Activated CD4-positive, alpha-beta T cell treated with anti-CD3 and anti-CD28 coated beads, Interleukin-2, amount 10 ng/mL, durations not matched to agents 24 days and 14 days (primary cell): ENCODE measurements around the gene ATXN7. TPM values are rescaled to one million over a fixed set of nuclear protein-coding genes. Genes with fewer than 3 reads are reported as not detected.

Experiments used
- DNase-seq: peaks from one replicate; pipeline ENCODE4 v3.0.0; 2022
- H3K27ac Mint-ChIP-seq: one replicate; pipeline ENCODE4 v1.8.0; 2022; ENCODE audit warnings: mild to moderate bottlenecking, mixed read lengths
- H3K27me3 Mint-ChIP-seq: one replicate; pipeline ENCODE4 v1.8.0; 2022; ENCODE audit warnings: mixed read lengths
- H3K36me3 Mint-ChIP-seq: one replicate; pipeline ENCODE4 v1.8.0; 2022; ENCODE audit warnings: low read depth, mild to moderate bottlenecking, mixed read lengths
- H3K4me1 Mint-ChIP-seq: one replicate; pipeline ENCODE4 v1.8.0; 2021; ENCODE audit warnings: mixed read lengths
- H3K4me3 Mint-ChIP-seq: one replicate; pipeline ENCODE4 v1.8.0; 2022; ENCODE audit warnings: mild to moderate bottlenecking, moderate library complexity, mixed read lengths
- H3K9me3 Mint-ChIP-seq: one replicate; pipeline ENCODE4 v1.8.0; 2021; ENCODE audit warnings: mixed read lengths
- intact Hi-C: fragments of 100-400 bp; cut with micrococcal nuclease; formaldehyde crosslinking; loops from one replicate; pipeline ENCODE4 v1.15.1; 2023
- total RNA-seq: library from RNA; stranded (reverse); gene quantifications from 2 replicates; pipeline ENCODE4 v1.2.3, GENCODE V29; 2022

ATXN7 gene
- total RNA-seq, 1 donor from 2014 or later, result 37.8 TPM

DNA sequence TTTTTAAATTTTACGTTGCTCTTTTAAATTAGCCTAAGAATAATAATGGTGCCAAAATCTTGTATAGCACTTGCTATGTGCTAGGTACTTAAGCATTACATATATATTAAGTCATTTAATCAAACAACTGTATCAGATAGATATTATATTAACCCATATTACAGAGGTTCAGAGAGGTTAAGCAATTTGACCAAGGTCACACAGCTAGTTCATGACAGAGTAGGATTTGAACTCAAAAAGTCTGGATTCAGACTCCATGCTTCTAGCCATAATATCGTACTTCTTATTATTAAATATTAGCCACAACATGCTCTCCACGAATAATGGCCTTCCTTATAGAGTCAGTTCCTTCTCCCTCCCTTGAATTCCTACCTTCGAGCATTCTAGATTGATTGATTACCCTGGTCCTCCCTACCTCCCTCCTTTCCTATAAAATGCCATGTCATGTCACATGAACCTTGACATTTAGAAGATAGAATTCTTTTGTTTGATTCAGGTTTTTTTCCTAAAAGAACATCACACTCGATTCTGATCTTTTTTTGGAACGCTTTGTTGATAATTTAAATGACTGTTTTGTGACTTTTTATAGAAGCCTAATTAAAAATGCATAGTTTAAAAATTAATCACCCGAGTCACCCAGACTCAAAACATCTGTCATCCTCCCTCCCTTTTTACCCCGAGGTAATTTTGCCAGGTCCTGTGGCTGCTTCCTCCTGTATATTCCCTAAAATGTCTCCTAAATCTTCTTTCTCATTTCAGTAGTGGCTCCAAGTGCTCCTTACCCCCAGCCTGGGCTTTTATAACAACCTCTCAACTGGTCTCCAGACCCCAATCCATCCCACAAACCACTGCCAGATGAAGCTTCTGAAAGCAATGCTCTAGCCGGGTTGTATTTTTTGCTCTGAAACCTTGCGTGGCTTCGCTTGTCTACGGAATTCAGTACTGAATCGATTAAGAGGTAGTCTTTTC lies 168.2 kb downstream of the ATXN7 start:
- H3K27ac Mint-ChIP-seq, result no peak overlapping the region
- no peak overlapping the region for H3K4me3 Mint-ChIP-seq
- H3K27me3 Mint-ChIP-seq, result peaks cover 49% of the 10 kb centered on the region
- DNase-seq, result no peak
- intact Hi-C loops, result no loop called here
- peaks cover 11% of the 10 kb centered on the region for H3K4me1 Mint-ChIP-seq
- H3K36me3 Mint-ChIP-seq, result no peaks in the 10 kb centered on the region
- H3K9me3 Mint-ChIP-seq, result peaks cover 8% of the 10 kb centered on the region

DNA sequence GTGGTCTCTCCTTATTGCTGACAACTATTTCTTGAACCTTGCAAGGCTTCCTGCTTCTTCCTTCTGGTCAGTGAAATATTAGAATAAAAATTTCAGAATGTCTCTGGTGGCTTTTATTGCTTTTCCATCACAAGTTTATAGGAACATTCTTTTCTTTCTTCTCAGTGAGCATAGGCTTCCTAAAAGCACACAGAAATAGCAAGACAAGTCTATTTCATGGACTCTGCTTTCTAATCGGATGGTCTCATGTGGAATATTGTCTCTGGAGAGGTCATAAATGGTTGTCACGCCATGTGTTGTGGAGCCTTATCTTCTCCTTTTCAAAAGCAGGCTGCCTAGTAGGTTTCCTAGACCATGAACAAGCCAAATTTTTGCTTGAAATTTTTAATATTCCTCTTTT lies 169.4 kb downstream of the ATXN7 start:
- H3K4me1 Mint-ChIP-seq, result peaks cover 11% of the 10 kb centered on the region
- H3K9me3 Mint-ChIP-seq, result peaks cover 8% of the 10 kb centered on the region
- intact Hi-C loops, result no loop called here
- H3K27me3 Mint-ChIP-seq, result peaks cover 41% of the 10 kb centered on the region
- no peak overlapping the region for H3K27ac Mint-ChIP-seq
- no peak for DNase-seq
- no peaks in the 10 kb centered on the region for H3K36me3 Mint-ChIP-seq
- H3K4me3 Mint-ChIP-seq, result no peak overlapping the region

GRCh38 chr3:64037084-64037483 lies 173.4 kb downstream of the ATXN7 start:
- no peak for DNase-seq
- Mint-ChIP-seq H3K9me3 (peaks cover 8% of the 10 kb centered on the region), H3K36me3 (no peaks in the 10 kb centered on the region), H3K4me1 (peaks cover 3% of the 10 kb centered on the region), H3K27ac (no peak overlapping the region), H3K4me3 (no peak overlapping the region), H3K27me3 (peaks cover 36% of the 10 kb centered on the region)
- intact Hi-C loops, result no loop called here

DNA sequence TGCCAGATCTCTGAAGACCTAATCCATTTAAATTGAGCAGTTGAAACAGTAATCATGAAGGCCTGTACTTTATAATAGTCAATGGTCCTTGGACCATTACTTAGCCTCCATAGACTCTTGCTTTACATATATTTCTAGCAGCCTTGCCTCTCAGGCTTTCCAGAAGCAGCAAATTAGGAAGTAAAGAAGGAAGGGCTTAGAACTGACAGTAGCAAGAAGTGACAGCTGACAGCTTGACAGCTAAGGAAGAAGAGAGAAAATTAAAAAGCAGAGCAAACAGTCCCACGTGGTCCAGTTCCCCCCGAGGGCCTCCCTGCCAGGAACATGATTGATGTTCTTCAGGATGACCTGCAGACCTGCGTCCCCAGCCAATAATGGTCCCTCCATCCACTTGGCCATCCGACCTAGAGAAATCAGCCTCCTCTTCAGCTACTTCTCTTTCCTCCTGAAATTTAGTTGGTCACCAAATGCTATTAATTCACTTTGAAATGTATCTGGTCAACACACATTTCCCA lies 174.6 kb downstream of the ATXN7 start:
- Mint-ChIP-seq H3K4me3 (no peak overlapping the region), H3K4me1 (peaks cover 3% of the 10 kb centered on the region), H3K27me3 (peaks cover 37% of the 10 kb centered on the region), H3K9me3 (peaks cover 8% of the 10 kb centered on the region), H3K36me3 (no peaks in the 10 kb centered on the region), H3K27ac (no peak overlapping the region)
- DNase-seq, result no peak
- intact Hi-C loops, result no loop called here

- Mint-ChIP-seq H3K9me3 (peaks cover 7% of the 10 kb centered on the region), H3K27ac (no peak overlapping the region), H3K4me1 (peaks cover 1% of the 10 kb centered on the region), H3K27me3 (peaks cover 34% of the 10 kb centered on the region), H3K36me3 (no peaks in the 10 kb centered on the region), H3K4me3 (no peak overlapping the region)
- intact Hi-C loops, result no loop called here
- no peak for DNase-seq
Observed at GRCh38 chr3:64039332-64039731, 175.7 kb downstream of the ATXN7 start.

DNA sequence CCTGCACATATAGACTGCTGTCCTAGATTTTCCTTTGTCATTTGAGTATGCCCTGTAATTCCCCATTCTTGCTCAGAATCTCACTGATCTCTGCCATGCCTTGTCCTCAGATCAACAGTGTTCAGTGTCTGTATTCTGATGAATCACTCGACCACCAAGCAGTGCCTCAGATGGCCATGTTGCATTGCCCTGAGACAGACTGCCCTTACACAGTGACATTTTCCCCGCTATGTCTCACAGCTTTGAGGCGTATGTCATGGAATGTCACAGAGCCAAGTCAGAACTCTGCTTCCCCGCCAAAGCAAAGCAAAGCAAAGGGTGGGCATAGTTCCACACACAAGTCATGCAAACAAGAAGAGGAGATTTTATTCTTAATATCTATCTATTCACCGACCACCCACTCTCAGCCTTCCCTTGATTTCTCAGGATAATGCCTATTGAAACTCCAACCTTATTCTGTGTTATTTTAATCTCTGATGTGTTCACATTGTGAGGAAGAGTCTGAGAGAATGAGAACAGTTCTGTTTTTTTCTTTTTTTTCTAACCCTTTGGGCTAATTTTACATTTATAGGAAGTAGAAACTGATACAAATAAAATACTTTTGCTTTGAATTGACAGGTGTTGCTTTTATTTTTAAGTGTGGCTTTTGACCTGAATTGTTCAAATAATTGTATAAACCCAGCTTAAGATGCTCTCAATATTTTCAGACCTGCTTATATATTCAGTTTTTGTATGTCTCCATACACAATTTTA lies 176.5 kb downstream of the ATXN7 start:
- Mint-ChIP-seq H3K36me3 (no peaks in the 10 kb centered on the region), H3K4me3 (no peak overlapping the region), H3K9me3 (peaks cover 4% of the 10 kb centered on the region), H3K27me3 (peaks cover 30% of the 10 kb centered on the region), H3K27ac (no peak overlapping the region), H3K4me1 (no peaks in the 10 kb centered on the region)
- intact Hi-C loops, result no loop called here
- no peak for DNase-seq

GRCh38 chr3:64042952-64043351 lies 179.3 kb downstream of the ATXN7 start:
- no peaks in the 10 kb centered on the region for H3K9me3 Mint-ChIP-seq
- H3K27ac Mint-ChIP-seq, result no peak overlapping the region
- intact Hi-C loops, result no loop called here
- no peaks in the 10 kb centered on the region for H3K4me1 Mint-ChIP-seq
- no peak for DNase-seq
- peaks cover 29% of the 10 kb centered on the region for H3K27me3 Mint-ChIP-seq
- H3K36me3 Mint-ChIP-seq, result no peaks in the 10 kb centered on the region
- no peak overlapping the region for H3K4me3 Mint-ChIP-seq

GRCh38 chr3:64046592-64046991 lies 182.9 kb downstream of the ATXN7 start:
- H3K4me1 Mint-ChIP-seq, result peaks cover 10% of the 10 kb centered on the region
- H3K27ac Mint-ChIP-seq, result no peak overlapping the region
- H3K27me3 Mint-ChIP-seq, result peaks cover 20% of the 10 kb centered on the region
- no peaks in the 10 kb centered on the region for H3K36me3 Mint-ChIP-seq
- intact Hi-C loops, result no loop called here
- no peak for DNase-seq
- no peak overlapping the region for H3K4me3 Mint-ChIP-seq
- H3K9me3 Mint-ChIP-seq, result no peaks in the 10 kb centered on the region

- intact Hi-C loops, result no loop called here
- DNase-seq, result no peak
- Mint-ChIP-seq H3K4me1 (peaks cover 10% of the 10 kb centered on the region), H3K9me3 (no peaks in the 10 kb centered on the region), H3K4me3 (no peak overlapping the region), H3K27ac (no peak overlapping the region), H3K36me3 (no peaks in the 10 kb centered on the region), H3K27me3 (peaks cover 16% of the 10 kb centered on the region)
Observed at GRCh38 chr3:64046996-64047594, 183.4 kb downstream of the ATXN7 start.

DNA sequence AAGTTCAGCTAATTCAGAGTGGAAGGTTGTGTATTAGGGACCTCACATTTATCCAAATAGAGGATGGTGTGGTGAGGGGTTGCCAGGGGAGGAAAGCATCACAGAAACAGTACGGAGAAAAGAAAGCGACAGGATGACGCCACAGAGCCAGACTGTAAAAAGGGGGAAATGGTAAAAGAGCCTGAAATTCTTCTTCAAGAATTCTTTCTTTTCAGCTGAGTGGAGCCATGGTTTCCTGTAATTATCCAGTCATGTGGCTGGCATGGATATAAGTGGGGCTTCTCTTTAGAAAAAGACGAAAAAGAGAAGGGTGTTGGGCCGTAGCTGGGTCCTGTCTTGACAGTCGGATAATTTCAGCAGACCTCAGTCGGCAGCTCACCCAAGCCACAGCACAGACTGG lies 184.1 kb downstream of the ATXN7 start:
- Mint-ChIP-seq H3K27ac (no peak overlapping the region), H3K27me3 (peaks cover 15% of the 10 kb centered on the region), H3K4me1 (peaks cover 10% of the 10 kb centered on the region), H3K4me3 (no peak overlapping the region), H3K36me3 (no peaks in the 10 kb centered on the region), H3K9me3 (no peaks in the 10 kb centered on the region)
- no peak for DNase-seq
- intact Hi-C loops, result no loop called here

GRCh38 chr3:64048631-64049061 lies 185.0 kb downstream of the ATXN7 start:
- Mint-ChIP-seq H3K36me3 (no peaks in the 10 kb centered on the region), H3K4me3 (no peak overlapping the region), H3K27ac (peak overlapping the region; percentile 53), H3K27me3 (peaks cover 11% of the 10 kb centered on the region), H3K4me1 (peaks cover 10% of the 10 kb centered on the region), H3K9me3 (no peaks in the 10 kb centered on the region)
- intact Hi-C loops, result no loop called here
- no peak for DNase-seq

GRCh38 chr3:64049136-64049535 lies 185.5 kb downstream of the ATXN7 start:
- no peak for DNase-seq
- H3K27me3 Mint-ChIP-seq, result peaks cover 11% of the 10 kb centered on the region
- H3K4me3 Mint-ChIP-seq, result no peak overlapping the region
- intact Hi-C loops, result no loop called here
- no peaks in the 10 kb centered on the region for H3K36me3 Mint-ChIP-seq
- peaks cover 10% of the 10 kb centered on the region for H3K4me1 Mint-ChIP-seq
- H3K27ac Mint-ChIP-seq, result peak overlapping the region; percentile 53
- H3K9me3 Mint-ChIP-seq, result no peaks in the 10 kb centered on the region

DNA sequence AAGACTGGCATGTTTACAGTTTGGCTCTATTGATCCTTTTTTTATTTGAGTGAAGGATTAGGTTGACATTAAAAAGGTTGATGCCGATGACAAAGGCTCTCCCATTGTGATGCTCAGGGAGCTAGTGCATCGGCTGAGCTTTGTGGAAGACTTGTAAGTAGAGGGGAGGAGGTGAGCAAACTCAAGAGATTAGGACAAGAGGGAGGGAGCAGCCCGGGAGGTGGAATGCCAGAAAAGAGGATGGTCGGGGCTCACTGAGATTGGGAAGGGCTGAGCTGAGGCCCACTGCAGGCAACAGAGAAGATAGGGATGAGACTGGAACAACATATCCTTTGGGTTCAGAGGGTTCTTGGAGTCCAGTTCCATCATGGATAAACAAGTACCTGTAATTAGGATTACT lies 186.2 kb downstream of the ATXN7 start:
- intact Hi-C loops, result no loop called here
- DNase-seq, result no peak
- H3K27me3 Mint-ChIP-seq, result peaks cover 11% of the 10 kb centered on the region

More for the DNA sequence above, 186.2 kb downstream of the ATXN7 start:
- no peaks in the 10 kb centered on the region for H3K36me3 Mint-ChIP-seq
- H3K4me1 Mint-ChIP-seq, result peaks cover 10% of the 10 kb centered on the region
- H3K27ac Mint-ChIP-seq, result no peak overlapping the region
- no peaks in the 10 kb centered on the region for H3K9me3 Mint-ChIP-seq
- no peak overlapping the region for H3K4me3 Mint-ChIP-seq
